GM12891 (cell line): ENCODE measurements around the gene ZNF184.
A peak's percentile ranks its signal among the peaks of the same experiment; 100 is the strongest.

ENCODE experiments used
- DNase-seq: peaks from one replicate; pipeline ENCODE4 v3.0.0; 2011; ENCODE audit warnings: low spot score; ENCODE audit not compliant: insufficient read length
- FAIRE-seq: peaks from 2 replicates; lab custom pipeline; 2011; peaks lifted over from hg19 to GRCh38; lab: Jason Lieb, UNC
- PAX5 ChIP-seq: IDR thresholded peaks from 2 replicates; pipeline ENCODE4 v1.6.1; 2011; ENCODE audit warnings: low read length, moderate library complexity, mild to moderate bottlenecking; ENCODE audit not compliant: insufficient read depth, severe bottlenecking
- POLR2A ChIP-seq: IDR thresholded peaks from 2 replicates; pipeline ENCODE4 v1.6.1; 2011; ENCODE audit warnings: low read depth, low read length, control low read depth
- POLR2AphosphoS5 ChIP-seq: IDR thresholded peaks from 2 replicates; pipeline ENCODE4 v1.6.1; 2011; ENCODE audit warnings: low read depth, low read length, control low read depth
- POU2F2 ChIP-seq: IDR thresholded peaks from 2 replicates; pipeline ENCODE4 v1.6.1; 2011; ENCODE audit warnings: low read depth, mild to moderate bottlenecking, control low read depth, low read length, moderate library complexity
- SPI1 ChIP-seq: IDR thresholded peaks from 2 replicates; pipeline ENCODE4 v1.6.1; 2011; ENCODE audit warnings: low read depth, low read length, control low read depth
- TAF1 ChIP-seq: IDR thresholded peaks from 2 replicates; pipeline ENCODE4 v1.6.1; 2011; ENCODE audit warnings: low read depth, low read length, control low read depth

Gene ZNF184

GRCh38 chr6:27479319-27480182 is 6.6 kb upstream of the ZNF184 start:
- FAIRE-seq (peak; percentile 92), DNase-seq (peak; percentile 13)
- TF ChIP-seq PAX5: no peak
- TF ChIP-seq POLR2A: peak; percentile 48; the same call in 1 of the 2 replicates
- peak; percentile 34; the same call in 1 of the 2 replicates for TF ChIP-seq SPI1
- no peak for TF ChIP-seq TAF1
- TF ChIP-seq POU2F2: peak; percentile 60; the same call in 1 of the 2 replicates
- TF ChIP-seq POLR2AphosphoS5: peak; percentile 37; the same call in 1 of the 2 replicates

GRCh38 chr6:27478706-27479318 is 5.9 kb upstream of the ZNF184 start:
- FAIRE-seq: peak; percentile 90
- TF ChIP-seq TAF1: peak; percentile 31; the same call in 1 of the 2 replicates
- 0 out of 2 replicates have a peak, but pooled peaks have one; percentile 18 for TF ChIP-seq POLR2AphosphoS5
- no peak for TF ChIP-seq SPI1
- DNase-seq: peak; percentile 15

- TF ChIP-seq SPI1 (no peak), TAF1 (no peak), POLR2A (no peak), PAX5 (no peak), POU2F2 (no peak), POLR2AphosphoS5 (no peak)
- FAIRE-seq (no peak), DNase-seq (no peak)
These were observed 5.3 kb upstream of the ZNF184 start for GRCh38 chr6:27478141-27478705.

- DNase-seq: no peak
- no peak for TF ChIP-seq POLR2AphosphoS5
- TF ChIP-seq POU2F2: no peak
- TF ChIP-seq PAX5: no peak
- TF ChIP-seq POLR2A: no peak
- no peak for TF ChIP-seq SPI1
- no peak for FAIRE-seq
These were observed 4.6 kb upstream of the ZNF184 start for GRCh38 chr6:27477318-27478013.

GRCh38 chr6:27476090-27476489 is 3.2 kb upstream of the ZNF184 start:
- DNase-seq (no peak), FAIRE-seq (no peak)
- TF ChIP-seq POLR2AphosphoS5 (no peak), TAF1 (no peak), POLR2A (no peak), POU2F2 (no peak), PAX5 (no peak)

- DNase-seq (no peak), FAIRE-seq (no peak)
- TF ChIP-seq TAF1 (no peak), POU2F2 (no peak), POLR2AphosphoS5 (no peak), POLR2A (no peak), PAX5 (no peak), SPI1 (no peak)
These were observed 1.8 kb upstream of the ZNF184 start for GRCh38 chr6:27474672-27475071.

- DNase-seq: no peak
- TF ChIP-seq SPI1 (no peak), TAF1 (no peak)
- no peak for FAIRE-seq
These were observed 1.2 kb upstream of the ZNF184 start for GRCh38 chr6:27474172-27474465.

- peak; percentile 19 for DNase-seq
- peak; percentile 84 for FAIRE-seq
- TF ChIP-seq POU2F2 (no peak), PAX5 (no peak), TAF1 (no peak), POLR2AphosphoS5 (no peak), POLR2A (no peak), SPI1 (no peak)
These were observed 706 bp downstream of the ZNF184 start for GRCh38 chr6:27472182-27472616.

- TF ChIP-seq SPI1 (no peak), POU2F2 (no peak), POLR2A (no peak), PAX5 (no peak), POLR2AphosphoS5 (no peak), TAF1 (no peak)
- no peak for FAIRE-seq
- no peak for DNase-seq
These were observed 1.4 kb downstream of the ZNF184 start for GRCh38 chr6:27471365-27472115.
